KOPT-K1 (cell line): Measurements from ENCODE around the gene SPACDR.

Source experiments
- H3K27ac ChIP-seq: fragments of 200-600 bp; sonication (generic); 2 replicates; pipeline ENCODE4 v1.5.1; 2016; ENCODE audit warnings: antibody characterized with exemption, mild to moderate bottlenecking, low read depth, low read length; ENCODE audit not compliant: poor library complexity, severe bottlenecking
- H3K36me3 ChIP-seq: fragments of 200-600 bp; sonication (generic); 2 replicates; pipeline ENCODE4 v1.5.1; 2017; ENCODE audit warnings: antibody characterized with exemption, mild to moderate bottlenecking, low read length, moderate library complexity; ENCODE audit not compliant: insufficient read depth
- H3K9me3 ChIP-seq: fragments of 200-600 bp; sonication (generic); 2 replicates; pipeline ENCODE4 v1.5.1; 2017; ENCODE audit warnings: antibody characterized with exemption, low read length, mild to moderate bottlenecking; ENCODE audit not compliant: insufficient read depth, poor library complexity, severe bottlenecking

Gene SPACDR

GRCh38 chr7:100476903-100477870 lies 13.1 kb upstream of the SPACDR start:
- H3K36me3 ChIP-seq, result peaks cover 51% of the 10 kb centered on the region
- H3K9me3 ChIP-seq, result no peaks in the 10 kb centered on the region
- peak overlapping the region; percentile 87 for H3K27ac ChIP-seq

GRCh38 chr7:100476101-100476780 lies 12.2 kb upstream of the SPACDR start:
- no peaks in the 10 kb centered on the region for H3K9me3 ChIP-seq
- peaks cover 60% of the 10 kb centered on the region for H3K36me3 ChIP-seq
- peak overlapping the region; percentile 87 for H3K27ac ChIP-seq

- Histone ChIP-seq H3K36me3 (peaks cover 66% of the 10 kb centered on the region), H3K27ac (peak overlapping the region; percentile 87), H3K9me3 (no peaks in the 10 kb centered on the region)
Observed at GRCh38 chr7:100475549-100475948, 11.5 kb upstream of the SPACDR start.

- Histone ChIP-seq H3K9me3 (no peaks in the 10 kb centered on the region), H3K36me3 (peaks cover 85% of the 10 kb centered on the region), H3K27ac (no peak overlapping the region)
Observed at GRCh38 chr7:100472854-100473499, 8.9 kb upstream of the SPACDR start.

GRCh38 chr7:100472121-100472851 lies 8.2 kb upstream of the SPACDR start:
- Histone ChIP-seq H3K27ac (no peak overlapping the region), H3K9me3 (no peaks in the 10 kb centered on the region), H3K36me3 (peaks cover 90% of the 10 kb centered on the region)

GRCh38 chr7:100471021-100471420 lies 7.0 kb upstream of the SPACDR start:
- Histone ChIP-seq H3K36me3 (peaks cover 87% of the 10 kb centered on the region), H3K9me3 (no peaks in the 10 kb centered on the region), H3K27ac (no peak overlapping the region)

GRCh38 chr7:100469227-100470044 lies 5.4 kb upstream of the SPACDR start:
- Histone ChIP-seq H3K27ac (no peak overlapping the region), H3K36me3 (peaks cover 82% of the 10 kb centered on the region), H3K9me3 (no peaks in the 10 kb centered on the region)

- Histone ChIP-seq H3K9me3 (no peaks in the 10 kb centered on the region), H3K27ac (no peak overlapping the region), H3K36me3 (peaks cover 77% of the 10 kb centered on the region)
Observed at GRCh38 chr7:100467638-100468373, 3.7 kb upstream of the SPACDR start.

- H3K27ac ChIP-seq, result no peak overlapping the region
Observed at GRCh38 chr7:100466653-100467605, 2.9 kb upstream of the SPACDR start.

GRCh38 chr7:100465702-100466311 lies 1.7 kb upstream of the SPACDR start:
- no peak overlapping the region for H3K27ac ChIP-seq
- no peaks in the 10 kb centered on the region for H3K9me3 ChIP-seq
- peaks cover 71% of the 10 kb centered on the region for H3K36me3 ChIP-seq

More at GRCh38 chr7:100466653-100467605, 2.9 kb upstream of the SPACDR start:
- H3K9me3 ChIP-seq, result no peaks in the 10 kb centered on the region
- H3K36me3 ChIP-seq, result peaks cover 71% of the 10 kb centered on the region

- peaks cover 71% of the 10 kb centered on the region for H3K36me3 ChIP-seq
- no peaks in the 10 kb centered on the region for H3K9me3 ChIP-seq
- no peak overlapping the region for H3K27ac ChIP-seq
Observed at GRCh38 chr7:100465299-100465698, 1.2 kb upstream of the SPACDR start.

- Histone ChIP-seq H3K36me3 (peaks cover 67% of the 10 kb centered on the region), H3K27ac (no peak overlapping the region), H3K9me3 (no peaks in the 10 kb centered on the region)
Observed at GRCh38 chr7:100464791-100465190, 731 bp upstream of the SPACDR start.
